H1 (cell line): ENCODE measurements around the gene KATNA1. TPM values are rescaled to one million over a fixed set of nuclear protein-coding genes. Genes with fewer than 3 reads are reported as not detected.
A peak's percentile ranks its signal among the peaks of the same experiment; 100 is the strongest.

ENCODE experiments used
- BRCA1 ChIP-seq: IDR thresholded peaks from 2 replicates; pipeline ENCODE4 v1.6.1; 2012; ENCODE audit warnings: low read depth, low read length, improper control_type of control experiment
- CBX8 ChIP-seq: fragments of 300-800, 300-1000 bp; sonication (generic); IDR thresholded peaks from 2 replicates; pipeline ENCODE4 v1.7.1; 2016; ENCODE audit warnings: low read depth, low read length, borderline replicate concordance
- EGR1 ChIP-seq: IDR thresholded peaks from 2 replicates; pipeline ENCODE4 v1.6.1; 2011; ENCODE audit warnings: low read depth, low read length, borderline replicate concordance
- HDAC2 ChIP-seq, 2 experiments: fragments of 300-600 bp in 1 of 2; sonication (generic) in 1 of 2; IDR thresholded peaks; 2 replicates each; pipeline ENCODE4 v1.6.1; 2011 to 2012; ENCODE audit warnings: low read depth in 2 of 2, low read length in 2 of 2, mild to moderate bottlenecking in 2 of 2, moderate library complexity in 2 of 2, borderline replicate concordance in 1 of 2, inconsistent platforms in 1 of 2
- JUN ChIP-seq: IDR thresholded peaks from 2 replicates; pipeline ENCODE4 v1.6.1; 2011; ENCODE audit warnings: low read depth, mild to moderate bottlenecking, improper control_type of control experiment, low read length
- JUND ChIP-seq: IDR thresholded peaks from 2 replicates; pipeline ENCODE4 v1.6.1; 2011; ENCODE audit warnings: mild to moderate bottlenecking, improper control_type of control experiment, low read length
- KDM1A ChIP-seq: fragments of 200-600, 300-600 bp; sonication (generic); IDR thresholded peaks from 2 replicates; pipeline ENCODE4 v1.7.1; 2016; ENCODE audit warnings: mild to moderate bottlenecking, low read length, borderline replicate concordance
- KDM4A ChIP-seq: IDR thresholded peaks from one replicate; pipeline ENCODE4 v1.7.1; 2012; ENCODE audit warnings: low read depth, mild to moderate bottlenecking, moderate library complexity, low read length, inconsistent platforms; ENCODE audit not compliant: severe bottlenecking
- PHF8 ChIP-seq: fragments of 200-600 bp; sonication (generic); conservative IDR thresholded peaks from 2 replicates; pipeline ENCODE4 v1.7.1; 2012; ENCODE audit warnings: low read depth, mild to moderate bottlenecking, inconsistent platforms, low read length, moderate library complexity
- RFX5 ChIP-seq: IDR thresholded peaks from 2 replicates; pipeline ENCODE4 v1.6.1; 2011; ENCODE audit warnings: low read depth, low read length, improper control_type of control experiment, borderline replicate concordance
- RNF2 ChIP-seq: fragments of 200-900, 300-1000 bp; sonication (generic); IDR thresholded peaks from 2 replicates; pipeline ENCODE4 v1.7.1; 2016; ENCODE audit warnings: borderline replicate concordance, low read depth, mild to moderate bottlenecking, antibody characterized with exemption, low read length; ENCODE audit not compliant: poor library complexity, severe bottlenecking; ENCODE audit errors: missing control alignments
- SIRT6 ChIP-seq: IDR thresholded peaks from one replicate; pipeline ENCODE4 v1.7.1; 2012; ENCODE audit warnings: low read length, inconsistent platforms
- SUZ12 ChIP-seq: fragments of 200-600 bp; sonication (generic); IDR thresholded peaks from 2 replicates; pipeline ENCODE4 v1.6.1; 2012; ENCODE audit warnings: mild to moderate bottlenecking, inconsistent platforms, low read length, moderate library complexity, mixed read lengths
- ZNF274 ChIP-seq: IDR thresholded peaks from 2 replicates; pipeline ENCODE4 v1.7.0; 2012; ENCODE audit warnings: low read length, borderline replicate concordance; ENCODE audit errors: extremely low read depth
- polyA plus RNA-seq, 7 experiments: library from polyadenylated mRNA; depleted of rRNA in 3 of 7; stranded (reverse) in 5 of 7; unstranded in 2 of 7; fragments of >200 nt in 5 of 7; fragments of 200-250 nt in 2 of 7; gene quantifications; 1 replicate in 5 of 7; 2 replicates in 1 of 7; 4 replicates in 1 of 7; pipeline versions ENCODE4 v1.2.1 to v1.2.3, GENCODE V29; 2011 to 2013; ENCODE audit warnings: missing spikeins in 2 of 7, mixed read lengths in 2 of 7
- total RNA-seq: library from RNA; stranded (reverse); fragmentation: NEBNext Ultra II Directional; extraction: Animal tissue kit (Norgen Biotek cat#: 25700); gene quantifications from 2 replicates; pipeline ENCODE4 v1.2.1, GENCODE V29; 2021
- TF ChIP-seq, protein P1 (sequence below), 3 experiments: IDR thresholded peaks; 1 replicate in 2 of 3; 2 replicates in 1 of 3; pipeline versions ENCODE4 v1.5.1 to v1.6.1; 2011; ENCODE audit warnings: low read length in 3 of 3, mild to moderate bottlenecking in 3 of 3, inconsistent platforms in 2 of 3, low read depth in 1 of 3, moderate library complexity in 1 of 3; ENCODE audit not compliant: insufficient read depth in 1 of 3; ENCODE audit errors: control extremely low read depth in 1 of 3
- TF ChIP-seq, protein P2 (sequence below): IDR thresholded peaks from 2 replicates; pipeline ENCODE4 v1.6.1; 2011; ENCODE audit warnings: low read depth, mild to moderate bottlenecking, low read length; ENCODE audit not compliant: insufficient read depth

Gene KATNA1
- total and polyA plus RNA-seq, 2 of the 8 experiments (the other 6 are each of a cell fraction or from before 2014, with no cell fraction given) = 7.6 to 20.3 TPM

DNA sequence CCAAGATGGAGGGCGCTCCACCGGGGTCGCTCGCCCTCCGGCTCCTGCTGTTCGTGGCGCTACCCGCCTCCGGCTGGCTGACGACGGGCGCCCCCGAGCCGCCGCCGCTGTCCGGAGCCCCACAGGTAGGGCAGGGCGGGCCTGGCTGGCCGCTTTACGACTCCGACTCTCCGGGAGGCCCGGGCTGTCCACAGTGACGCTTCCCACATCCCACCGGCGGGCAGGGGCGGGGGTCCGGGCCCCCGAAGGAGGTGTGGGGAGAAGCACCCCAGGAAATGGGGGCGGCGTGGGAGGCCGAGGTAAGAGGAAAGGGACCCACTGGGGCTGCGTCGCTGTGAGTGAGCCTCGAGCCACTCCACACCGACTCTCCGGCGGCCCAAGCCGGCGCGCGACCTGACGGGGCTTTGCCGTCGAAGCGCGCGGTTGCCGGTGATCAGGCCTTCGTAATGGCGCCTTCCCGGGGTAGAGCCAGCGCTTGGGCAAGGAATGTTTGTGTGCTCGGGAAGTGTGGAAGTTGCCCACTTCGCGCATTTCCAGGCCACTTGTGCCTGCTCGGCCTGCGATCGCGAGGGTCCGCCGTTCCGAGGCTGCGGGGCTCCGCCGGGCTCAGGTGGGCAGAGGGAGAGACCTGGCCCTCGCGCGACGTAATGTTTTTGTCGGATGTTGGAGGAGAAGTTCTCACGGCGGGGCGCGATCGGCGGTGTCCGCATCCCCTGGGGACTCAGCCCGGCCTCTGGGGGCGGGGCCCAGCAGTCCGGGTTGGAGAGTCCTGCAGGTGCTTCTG, 81.9 kb downstream of the KATNA1 start (continued):
- TF ChIP-seq JUND = no peak
- TF ChIP-seq KDM1A = no peak
- TF ChIP-seq EGR1 = no peak
- no peak for TF ChIP-seq SIRT6
- TF ChIP-seq, protein P1, sequence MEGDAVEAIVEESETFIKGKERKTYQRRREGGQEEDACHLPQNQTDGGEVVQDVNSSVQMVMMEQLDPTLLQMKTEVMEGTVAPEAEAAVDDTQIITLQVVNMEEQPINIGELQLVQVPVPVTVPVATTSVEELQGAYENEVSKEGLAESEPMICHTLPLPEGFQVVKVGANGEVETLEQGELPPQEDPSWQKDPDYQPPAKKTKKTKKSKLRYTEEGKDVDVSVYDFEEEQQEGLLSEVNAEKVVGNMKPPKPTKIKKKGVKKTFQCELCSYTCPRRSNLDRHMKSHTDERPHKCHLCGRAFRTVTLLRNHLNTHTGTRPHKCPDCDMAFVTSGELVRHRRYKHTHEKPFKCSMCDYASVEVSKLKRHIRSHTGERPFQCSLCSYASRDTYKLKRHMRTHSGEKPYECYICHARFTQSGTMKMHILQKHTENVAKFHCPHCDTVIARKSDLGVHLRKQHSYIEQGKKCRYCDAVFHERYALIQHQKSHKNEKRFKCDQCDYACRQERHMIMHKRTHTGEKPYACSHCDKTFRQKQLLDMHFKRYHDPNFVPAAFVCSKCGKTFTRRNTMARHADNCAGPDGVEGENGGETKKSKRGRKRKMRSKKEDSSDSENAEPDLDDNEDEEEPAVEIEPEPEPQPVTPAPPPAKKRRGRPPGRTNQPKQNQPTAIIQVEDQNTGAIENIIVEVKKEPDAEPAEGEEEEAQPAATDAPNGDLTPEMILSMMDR (IDR thresholded peaks at IDR 0.05; ENCODE audit: control extremely low read depth in 1 of 3, insufficient read depth in 1 of 3, low read depth in 1 of 3, low read length in 3 of 3) = no peak
- TF ChIP-seq PHF8 = peak; percentile 87
- no peak for TF ChIP-seq CBX8
- TF ChIP-seq SUZ12 = no peak
- TF ChIP-seq KDM4A = peak; percentile 71
- TF ChIP-seq BRCA1 = no peak
- no peak; a peak in 1 of 4 replicates for TF ChIP-seq HDAC2 (IDR thresholded peaks at IDR 0.05; ENCODE audit: borderline replicate concordance in 1 of 2, low read depth in 2 of 2, low read length in 2 of 2)
- TF ChIP-seq, protein P2, sequence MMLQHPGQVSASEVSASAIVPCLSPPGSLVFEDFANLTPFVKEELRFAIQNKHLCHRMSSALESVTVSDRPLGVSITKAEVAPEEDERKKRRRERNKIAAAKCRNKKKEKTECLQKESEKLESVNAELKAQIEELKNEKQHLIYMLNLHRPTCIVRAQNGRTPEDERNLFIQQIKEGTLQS = no peak
- no peak for TF ChIP-seq JUN
- no peak for TF ChIP-seq RNF2
- no peak for TF ChIP-seq ZNF274
- TF ChIP-seq RFX5 = no peak
- TF ChIP-seq, all 59 proteins: peak for 12
